GM19395 (cell line): ENCODE results near the gene LAPTM5.
"Not testable (repeated sequence)": the region's sequence is repeated elsewhere in the genome, so short reads cannot be mapped to it uniquely, and the experiment has no call there.

Experiments
- ATAC-seq: cut with Tn5 transposase; IDR thresholded peaks from one replicate; pipeline ENCODE4 v1.9.1; 2021; ENCODE audit warnings: mild to moderate bottlenecking, moderate library complexity; ENCODE audit not compliant: unreplicated experiment

The LAPTM5 gene, protein sequence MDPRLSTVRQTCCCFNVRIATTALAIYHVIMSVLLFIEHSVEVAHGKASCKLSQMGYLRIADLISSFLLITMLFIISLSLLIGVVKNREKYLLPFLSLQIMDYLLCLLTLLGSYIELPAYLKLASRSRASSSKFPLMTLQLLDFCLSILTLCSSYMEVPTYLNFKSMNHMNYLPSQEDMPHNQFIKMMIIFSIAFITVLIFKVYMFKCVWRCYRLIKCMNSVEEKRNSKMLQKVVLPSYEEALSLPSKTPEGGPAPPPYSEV

DNA sequence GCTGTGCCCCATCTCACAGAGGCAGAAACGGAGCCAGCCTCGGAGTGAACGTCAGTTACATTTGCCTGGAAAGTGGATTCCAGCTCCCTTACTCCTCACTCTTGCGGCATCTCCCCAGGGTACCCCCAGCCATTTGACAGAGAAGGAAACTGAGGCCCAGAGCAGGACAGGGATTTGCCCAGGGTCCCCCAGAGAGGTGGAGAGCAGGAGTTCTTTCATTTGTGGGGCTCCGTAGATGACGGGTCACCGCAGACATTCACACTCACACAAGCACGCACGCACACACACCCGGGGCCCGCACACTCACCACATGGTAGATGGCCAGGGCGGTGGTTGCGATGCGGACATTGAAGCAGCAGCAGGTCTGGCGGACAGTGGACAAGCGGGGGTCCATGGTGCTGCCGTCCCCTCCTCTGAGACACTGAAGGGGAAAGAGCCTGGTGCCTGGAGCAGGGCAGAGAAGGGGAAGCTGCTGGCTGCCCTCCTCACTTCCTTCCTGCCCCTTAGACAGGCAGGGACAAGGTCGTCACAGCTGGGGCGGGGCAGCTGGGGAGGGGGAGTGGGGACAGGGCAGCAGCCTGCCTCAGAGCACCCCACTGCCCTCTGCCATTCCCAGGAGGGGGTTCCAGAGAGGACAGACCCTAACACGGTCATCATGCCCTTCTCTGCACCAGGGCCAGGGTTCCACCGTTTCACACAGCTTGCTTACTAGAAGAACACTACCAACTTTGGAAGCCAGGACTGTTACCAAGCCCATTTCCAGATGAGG is at the start of gene LAPTM5:
Gene LAPTM5, minus strand, starts transcription at position 423 of the 769 bp plus-strand sequence. Its CDS starts 29 bp downstream, at position 394.
- no peak for ATAC-seq

DNA sequence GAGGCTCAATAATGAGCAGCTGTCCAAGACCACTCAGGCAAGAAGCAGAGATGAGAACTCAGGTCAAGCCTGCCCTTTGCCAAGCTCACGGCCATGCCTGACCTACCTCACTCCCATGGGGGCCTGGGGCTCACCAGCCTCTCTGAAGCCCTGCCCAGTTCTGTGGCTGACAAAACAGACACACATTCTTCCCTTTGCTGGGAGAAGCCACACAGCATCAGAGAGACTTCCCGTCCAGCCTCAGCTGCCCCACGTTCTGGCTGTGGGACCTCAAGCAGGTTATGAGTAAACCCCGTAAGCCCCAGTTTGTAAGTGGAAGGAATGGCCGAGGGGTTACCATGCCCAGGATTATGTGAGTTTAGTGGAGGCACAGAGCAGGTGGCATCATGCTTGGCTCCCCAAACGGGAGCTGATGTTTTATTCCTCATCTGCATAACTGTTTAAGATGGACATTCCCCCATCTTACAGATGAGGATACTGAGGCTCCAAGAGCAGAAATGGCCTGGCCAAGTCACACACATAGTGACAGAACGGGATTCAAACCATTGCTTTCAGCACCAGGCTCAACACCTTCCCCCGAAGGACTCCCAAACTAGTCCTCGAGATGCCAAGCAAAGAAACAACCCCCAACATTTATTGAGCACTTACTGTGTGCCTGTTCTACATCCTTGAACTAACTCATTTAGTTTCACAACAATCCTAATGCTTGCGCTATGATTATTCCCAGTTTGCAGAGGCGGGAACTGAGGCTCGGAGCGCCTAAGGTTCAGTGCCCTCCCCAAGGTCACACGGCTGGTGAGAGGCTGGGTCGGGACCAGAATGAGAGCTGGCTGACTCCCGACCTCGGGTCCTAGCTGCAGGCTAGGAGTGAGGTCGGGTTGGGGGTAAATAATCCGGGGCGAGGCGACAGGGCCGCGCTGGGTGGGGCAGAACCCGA is 49.1 kb upstream of the LAPTM5 start:
- ATAC-seq: no peak

DNA sequence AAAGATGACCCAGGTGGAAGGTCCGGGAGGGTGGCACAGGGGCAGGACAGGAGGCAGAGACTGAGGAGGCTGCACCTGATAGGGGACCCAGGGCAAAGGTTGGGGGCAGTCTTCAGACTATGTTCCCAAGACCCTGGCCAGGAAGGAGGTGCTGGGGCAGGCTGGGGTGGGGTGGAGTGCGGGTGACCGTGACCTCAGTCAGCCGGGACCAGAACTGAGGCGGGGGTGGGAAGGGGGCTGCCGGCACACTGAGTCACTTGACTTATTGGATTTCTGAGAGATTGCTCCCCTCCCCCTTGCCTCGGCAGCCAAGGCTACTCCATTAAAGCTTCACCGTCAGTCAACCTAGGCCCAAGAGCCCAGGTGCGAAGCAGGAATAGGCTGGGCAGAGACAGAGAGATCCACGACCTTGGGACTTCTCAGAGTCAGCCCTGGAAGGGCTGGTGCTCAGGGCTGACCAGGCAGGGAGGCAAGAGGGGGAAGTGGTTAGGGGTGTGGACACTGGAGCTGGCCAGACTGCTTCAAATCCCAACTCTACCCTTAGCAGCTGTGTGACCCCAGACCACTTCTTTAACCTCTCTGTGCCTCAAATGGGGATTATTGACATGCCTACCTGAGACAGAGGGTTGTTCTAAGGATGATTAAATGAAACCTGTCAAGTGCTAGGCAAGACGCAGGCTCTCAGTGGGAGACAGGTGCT is 47.9 kb upstream of the LAPTM5 start:
- ATAC-seq: no peak

DNA sequence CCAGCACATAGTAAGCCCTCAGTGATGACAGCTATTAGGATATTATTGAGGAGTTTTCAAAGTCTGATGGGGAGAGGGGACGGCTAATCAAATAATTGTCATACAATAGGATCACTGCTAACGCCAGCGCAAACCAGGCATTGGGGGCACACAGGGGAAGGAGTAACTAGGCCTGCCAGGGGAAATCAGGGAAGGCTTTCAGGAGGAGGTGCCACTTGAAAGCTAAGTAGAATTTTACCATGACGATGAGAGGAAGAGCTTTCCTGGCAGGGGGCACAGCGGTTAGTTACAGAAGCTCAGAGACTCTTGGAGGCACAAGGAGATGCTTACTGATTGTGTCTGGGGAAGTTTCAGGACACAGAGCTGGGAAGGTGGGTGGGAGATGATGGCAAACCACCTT is 47.2 kb upstream of the LAPTM5 start:
- ATAC-seq: no peak

DNA sequence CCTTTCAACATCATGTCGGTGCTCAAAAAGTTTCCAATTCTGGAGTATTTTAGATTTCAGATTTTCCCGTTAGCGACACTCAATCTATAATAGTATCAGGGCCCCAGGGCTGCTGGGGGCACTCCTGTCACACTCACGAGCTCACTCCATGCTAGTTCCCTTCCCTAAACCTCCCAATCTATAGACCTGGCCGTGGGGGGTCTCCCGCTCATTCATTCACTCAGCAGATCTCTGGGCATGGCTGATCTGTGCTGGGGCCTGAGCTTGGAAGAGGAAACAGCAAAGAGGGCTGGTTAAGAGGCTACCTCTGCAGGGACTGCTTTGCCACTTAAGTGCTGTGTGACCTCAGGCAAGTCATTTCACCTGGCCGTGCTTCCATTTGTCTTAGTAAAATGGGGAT is 46.8 kb upstream of the LAPTM5 start:
- no peak for ATAC-seq

DNA sequence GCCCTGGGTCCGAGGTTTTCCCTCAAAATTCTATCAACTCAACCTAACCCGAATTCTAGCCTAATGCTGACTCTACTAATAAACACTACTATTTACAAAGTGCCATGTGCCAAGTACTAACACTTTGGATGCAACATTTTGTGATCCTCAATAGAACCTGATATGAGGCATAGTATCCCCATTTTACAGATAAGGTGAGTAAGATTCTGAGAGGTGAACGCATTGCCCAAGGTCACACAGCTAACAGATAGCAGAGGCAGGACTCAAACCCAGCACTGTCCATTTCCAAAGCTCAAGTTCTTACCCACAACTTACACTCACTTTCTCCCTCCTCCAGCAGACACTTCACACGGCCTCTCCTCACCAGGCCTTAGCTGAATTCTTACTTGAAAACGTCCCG is 46.0 kb upstream of the LAPTM5 start:
- ATAC-seq: no peak

DNA sequence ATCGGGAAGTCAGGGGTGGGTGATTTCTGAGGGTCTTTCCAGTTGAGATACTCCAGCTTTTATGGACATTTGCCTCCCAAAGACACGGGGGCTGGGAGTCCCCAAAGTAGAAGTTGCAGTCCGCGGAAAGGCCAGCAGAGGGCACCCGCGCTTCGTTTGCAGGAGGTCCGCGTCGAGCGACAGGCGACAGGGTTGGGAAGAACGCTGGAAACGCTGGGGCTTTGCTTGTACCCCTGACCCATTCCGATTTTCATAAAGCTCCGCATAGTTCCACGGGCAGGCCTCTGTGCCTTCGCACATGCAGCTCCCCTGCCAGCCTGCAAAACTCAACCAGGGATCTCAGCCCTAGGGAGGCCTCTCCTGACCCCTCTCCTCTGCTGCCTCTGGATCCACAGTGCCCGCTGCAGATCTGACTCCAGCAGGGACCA is 44.2 kb upstream of the LAPTM5 start:
- no peak for ATAC-seq

DNA sequence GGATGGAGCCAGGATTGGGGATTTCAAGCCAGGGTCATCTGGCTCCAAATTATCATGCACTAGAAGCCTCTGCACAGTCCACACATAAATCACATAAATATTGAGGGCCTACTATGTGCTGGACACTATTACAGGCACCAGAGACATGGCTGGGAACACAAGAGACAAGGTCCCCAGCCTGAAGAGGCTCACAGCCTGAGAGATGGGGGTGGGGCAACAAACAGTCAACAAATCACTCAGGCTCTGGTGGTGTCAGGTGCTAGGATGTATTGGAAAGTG is 41.6 kb upstream of the LAPTM5 start:
- no peak for ATAC-seq

DNA sequence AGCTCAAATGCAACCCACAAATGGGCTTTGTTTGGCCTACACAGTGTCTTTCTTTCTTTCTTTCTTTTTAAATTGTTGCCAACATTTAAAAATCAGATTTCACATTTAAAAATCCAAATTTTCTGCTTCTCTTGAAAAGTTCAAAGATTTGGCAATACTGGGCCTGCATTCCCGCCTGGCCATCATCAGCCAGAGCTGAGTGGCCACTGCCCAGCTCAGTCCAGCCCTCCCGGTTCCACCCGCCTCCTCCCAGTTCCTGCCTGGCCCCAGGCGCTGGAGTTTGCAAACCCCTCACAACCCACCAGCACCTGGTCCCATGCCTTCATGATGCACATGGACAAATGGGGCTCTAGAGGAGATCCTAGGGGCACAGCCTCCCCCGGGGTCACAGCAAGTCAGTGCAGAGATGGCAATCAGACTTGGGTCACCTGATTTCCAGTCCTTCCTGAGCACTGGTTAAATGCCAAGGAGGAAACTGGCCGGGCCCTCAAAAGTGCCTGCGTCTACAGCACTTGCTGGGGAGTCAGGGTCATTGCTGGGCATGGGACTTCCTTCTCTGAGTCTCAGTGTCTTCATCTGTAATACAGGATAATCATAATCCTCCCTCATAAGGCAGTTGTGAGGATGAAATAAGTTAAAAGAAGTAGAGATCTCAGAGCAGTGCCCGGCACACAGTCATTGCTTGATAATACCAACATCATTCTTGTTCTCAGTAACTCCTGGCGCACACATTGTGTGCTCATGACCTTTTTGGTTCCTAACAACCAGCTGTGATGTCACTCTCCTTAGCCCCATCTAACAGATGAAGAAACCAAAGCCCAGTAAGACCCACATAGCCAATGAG is 41.0 kb upstream of the LAPTM5 start:
- no peak for ATAC-seq

DNA sequence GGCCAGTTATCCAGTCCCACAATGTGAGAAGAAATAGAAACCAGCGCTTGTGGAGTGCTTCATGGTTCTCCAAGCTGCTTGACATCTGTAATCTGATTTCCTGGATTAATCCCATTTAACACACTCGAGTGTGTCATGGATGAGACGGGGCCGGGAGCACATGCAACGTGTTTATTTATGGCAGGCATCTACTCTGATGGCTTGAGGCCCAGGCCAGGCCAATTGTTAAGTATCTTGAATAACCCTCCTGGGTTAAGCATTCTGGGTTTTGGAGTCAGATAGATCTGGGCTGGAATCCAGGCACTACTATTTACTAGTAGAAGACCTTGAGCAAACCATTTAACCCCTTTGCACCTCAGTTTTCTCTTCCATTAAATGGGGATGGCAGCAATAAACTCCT is 37.5 kb upstream of the LAPTM5 start:
- ATAC-seq: no peak

DNA sequence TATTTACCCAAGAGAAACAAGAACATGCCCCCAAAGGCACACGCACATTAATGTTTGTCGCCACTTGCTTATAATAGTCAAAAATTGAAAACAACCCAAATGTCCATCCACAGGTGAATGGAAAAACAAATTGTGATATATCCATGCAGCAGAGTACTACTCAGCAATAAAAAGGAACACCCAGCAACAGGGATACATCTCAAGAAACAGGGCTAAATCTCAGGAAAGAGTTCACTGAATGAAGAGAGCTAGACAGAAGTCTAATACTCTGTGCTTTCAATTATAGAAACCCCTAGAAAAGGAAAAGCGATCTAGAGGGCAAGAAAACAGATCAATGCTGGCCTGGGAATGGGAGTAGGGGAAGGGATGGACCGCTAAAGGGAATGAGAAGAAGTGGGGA is 36.7 kb upstream of the LAPTM5 start:
- ATAC-seq: no peak

DNA sequence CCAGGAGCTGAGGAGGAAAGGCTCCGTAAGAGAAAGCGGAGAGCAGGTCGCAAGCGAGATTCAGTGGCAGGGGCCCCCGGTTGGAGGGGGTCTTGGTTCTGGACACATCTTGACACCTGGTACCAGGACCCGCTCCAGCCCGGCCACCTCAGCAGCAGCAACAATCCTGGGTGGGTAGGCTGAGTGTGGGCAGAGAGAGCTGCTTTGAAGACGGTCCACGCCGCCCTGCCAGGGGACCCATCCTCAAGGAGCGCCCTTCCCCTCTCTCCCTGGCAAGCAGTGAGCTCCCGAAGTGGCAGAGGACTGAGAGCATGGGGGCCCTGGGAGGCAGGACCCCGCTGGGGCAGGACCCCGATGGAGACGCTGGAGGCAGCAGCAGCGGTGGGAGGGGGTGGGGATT is 35.6 kb upstream of the LAPTM5 start:
- ATAC-seq: no peak

DNA sequence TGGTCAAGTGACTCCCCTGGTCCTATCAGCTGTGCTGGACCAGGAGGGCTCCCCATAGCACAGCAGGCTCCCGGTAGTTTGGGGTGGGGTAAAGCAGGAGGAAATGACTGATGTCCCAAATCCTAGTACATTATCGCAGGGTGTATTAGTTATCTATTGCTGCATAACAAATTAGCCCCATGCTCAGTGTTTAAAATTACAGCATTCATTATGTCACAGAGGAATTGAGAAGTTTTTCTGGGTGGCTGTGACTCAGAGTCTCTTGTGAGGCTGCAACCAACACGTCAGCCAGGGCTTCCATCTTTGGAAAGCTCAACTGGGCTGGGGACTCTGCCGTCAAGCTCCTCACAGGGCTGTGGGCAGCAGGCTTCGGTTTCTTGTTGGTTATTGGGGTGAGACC is 34.3 kb upstream of the LAPTM5 start:
- no peak for ATAC-seq

DNA sequence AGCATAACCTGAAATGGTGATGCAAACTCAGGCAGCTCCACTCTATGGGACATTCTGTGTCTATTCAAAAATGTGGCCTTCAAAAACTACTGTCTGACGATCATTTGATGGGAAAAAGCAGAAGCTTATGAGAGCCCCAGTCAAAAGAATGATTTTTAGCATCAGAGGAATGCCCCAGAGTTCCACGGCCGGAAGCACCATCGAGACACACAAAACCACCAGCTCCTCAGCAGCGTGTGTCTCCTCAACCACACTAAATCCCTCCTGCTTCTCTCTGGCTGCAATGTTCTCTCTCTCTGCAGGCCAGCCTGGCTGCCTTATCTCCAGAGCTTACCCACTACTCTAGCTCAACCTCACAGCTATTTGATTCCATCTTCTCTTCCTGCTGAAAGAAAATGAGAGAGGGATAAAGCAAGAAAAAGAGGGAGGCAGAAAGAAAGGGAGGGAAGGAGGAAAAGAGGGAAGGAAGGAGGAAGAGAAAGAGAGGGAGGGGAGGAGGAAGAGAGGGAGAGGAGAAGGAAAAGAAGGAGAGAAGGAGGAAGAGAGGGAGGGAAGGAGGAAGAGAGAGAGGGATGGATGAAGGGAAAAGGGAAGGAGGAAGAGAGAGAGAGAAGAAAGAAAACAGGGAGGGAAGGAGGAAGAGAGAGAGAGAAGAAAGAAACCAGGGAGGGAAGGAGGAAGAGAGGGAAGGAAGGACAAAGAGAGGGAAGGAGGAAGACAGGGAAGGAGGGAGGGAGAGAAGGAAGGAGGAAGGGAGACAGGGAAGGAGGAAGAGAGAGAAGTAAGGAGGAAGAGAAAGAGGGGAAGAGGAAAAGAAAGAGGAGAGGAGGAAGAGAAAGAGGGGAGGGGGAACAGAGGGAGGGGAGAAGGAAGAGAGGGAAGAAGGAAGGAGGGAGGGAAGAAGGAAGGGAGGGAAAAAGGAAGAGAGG is 33.5 kb upstream of the LAPTM5 start:
- no peak for ATAC-seq

DNA sequence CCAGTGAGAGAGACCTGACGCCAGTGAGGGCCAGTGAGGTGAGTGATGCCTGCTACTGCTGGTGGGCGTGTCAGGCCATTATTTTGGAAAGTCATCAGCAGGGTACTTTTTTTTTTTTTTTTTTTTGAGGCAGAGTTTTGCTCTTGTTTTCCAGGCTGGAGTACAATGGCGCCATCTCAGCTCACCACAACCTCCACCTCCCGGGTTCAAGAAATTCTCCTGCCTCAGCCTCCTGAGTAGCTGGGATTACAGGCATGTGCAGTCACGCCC is 32.6 kb upstream of the LAPTM5 start:
- ATAC-seq: not testable (repeated sequence)

DNA sequence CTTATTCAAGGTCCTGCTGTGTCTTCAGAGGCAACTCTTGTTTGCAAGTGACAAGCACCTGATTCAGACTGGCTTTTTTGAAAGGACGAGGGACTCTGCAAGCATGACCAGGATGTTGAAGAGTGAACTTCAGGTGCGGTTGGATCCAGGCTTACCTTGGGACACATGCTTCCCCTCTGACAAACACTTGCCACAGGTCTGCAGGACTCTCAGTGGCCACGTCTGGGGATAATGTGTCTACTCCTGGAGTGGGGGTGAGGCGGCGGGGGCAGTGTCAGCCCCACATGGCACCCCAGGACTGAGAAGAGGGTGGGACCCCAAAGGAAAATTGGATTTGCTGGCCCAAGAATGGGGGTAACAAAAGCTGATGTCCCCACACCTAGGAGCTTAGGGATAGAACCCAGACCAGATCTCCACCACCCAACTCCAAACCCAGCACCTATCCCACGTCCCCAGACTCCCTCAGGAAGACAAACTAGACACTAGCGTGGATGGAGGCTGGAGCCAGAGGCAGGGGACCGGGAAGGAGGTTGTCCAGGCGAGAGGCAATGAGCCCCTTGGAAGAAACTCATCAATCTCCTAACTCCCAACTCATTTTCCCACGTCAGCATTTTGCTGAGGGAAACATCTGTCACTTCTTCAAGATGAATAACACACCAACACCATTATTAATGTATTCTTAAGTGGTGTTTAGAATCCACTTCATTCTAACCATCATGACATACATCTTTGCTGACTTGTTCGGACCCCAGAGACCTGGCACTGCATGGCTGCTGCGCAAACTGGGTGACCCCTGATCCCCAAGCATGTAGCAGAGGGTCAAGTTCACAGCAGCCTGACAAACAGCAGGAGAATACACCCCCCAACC is 32.0 kb upstream of the LAPTM5 start:
- no peak for ATAC-seq

DNA sequence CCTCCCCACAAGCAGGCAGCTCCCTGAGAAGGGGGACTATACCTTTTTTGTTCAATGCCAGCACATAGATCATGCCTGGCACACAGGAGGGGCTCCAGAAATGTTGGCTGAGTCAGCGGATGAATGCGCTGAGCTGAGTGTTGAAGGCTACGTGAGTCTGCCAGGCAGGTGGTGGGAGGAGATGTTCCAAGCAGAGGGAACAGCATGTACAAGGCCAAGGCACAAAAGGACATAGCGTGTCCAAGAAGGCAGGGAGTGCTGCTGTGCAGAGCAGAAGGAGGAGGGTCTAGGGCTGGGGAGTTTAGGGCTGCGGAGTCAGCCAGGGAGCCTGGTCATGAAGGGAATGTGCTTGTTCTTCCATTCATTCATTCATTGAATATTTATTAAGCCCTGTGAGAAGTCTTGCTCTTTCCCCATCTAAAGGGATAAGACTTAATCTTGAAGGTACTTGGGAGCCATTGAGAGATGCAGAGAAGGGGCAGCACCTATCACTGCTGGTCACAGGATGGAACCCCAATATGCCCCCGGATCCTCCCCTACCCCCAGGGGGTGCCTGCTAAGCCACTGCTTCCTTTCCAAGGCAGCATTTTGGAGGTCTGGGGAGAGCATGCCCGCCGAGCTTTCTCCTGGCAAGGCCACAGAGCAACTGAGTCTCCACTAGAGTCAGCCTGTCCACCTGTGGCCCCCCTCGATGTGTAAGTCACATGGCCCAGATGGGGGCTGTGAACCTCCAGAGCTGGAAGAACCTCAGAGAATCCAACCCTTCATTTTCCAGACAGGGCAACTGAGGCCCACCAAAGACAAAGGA is 31.2 kb upstream of the LAPTM5 start:
- no peak for ATAC-seq
